Measurements from ENCODE around the gene TMEM50A.
"Not testable (repeated sequence)": the region's sequence is repeated elsewhere in the genome, so short reads cannot be mapped to it uniquely, and the experiment has no call there.

TMEM50A gene

DNA sequence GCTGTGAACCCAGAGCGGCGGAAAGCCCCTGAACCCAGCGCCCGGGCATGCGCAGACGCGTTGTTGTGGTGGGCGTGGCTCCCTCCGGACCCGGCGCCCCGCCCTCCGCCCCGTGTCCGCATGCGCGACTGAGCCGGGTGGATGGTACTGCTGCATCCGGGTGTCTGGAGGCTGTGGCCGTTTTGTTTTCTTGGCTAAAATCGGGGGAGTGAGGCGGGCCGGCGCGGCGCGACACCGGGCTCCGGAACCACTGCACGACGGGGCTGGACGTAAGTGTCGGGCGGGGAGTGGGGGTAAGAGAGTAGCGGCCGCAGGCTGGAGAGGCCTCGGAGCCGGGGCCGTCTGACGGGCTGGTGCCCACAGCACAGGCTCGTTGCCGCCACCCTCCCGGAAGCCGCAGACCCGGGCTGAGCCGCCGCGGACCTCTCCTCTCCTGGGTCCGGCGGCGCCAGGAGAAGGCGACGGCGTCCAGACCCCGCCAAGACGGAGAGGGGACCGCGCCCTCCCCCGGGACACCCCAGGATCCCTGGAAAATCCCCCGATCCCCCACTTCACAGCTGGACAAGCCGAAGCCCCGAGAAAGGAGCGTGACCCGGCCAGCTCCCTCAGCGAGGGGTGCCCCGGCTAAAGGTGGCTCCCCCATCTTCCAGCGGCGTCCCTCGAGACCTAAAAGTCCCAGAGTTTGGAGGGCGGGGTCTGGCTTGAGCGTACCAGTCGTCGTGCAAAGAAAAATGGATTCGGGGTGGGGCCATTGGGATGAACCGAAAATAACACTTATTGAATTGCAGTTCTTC lies at the start of gene TMEM50A:
TSS of gene TMEM50A (plus strand) at position 147 of the 794 bp plus-strand sequence. CDS start 2,153 bp downstream, outside the sequence.
- DNase-seq: peak; percentile 94

DNA sequence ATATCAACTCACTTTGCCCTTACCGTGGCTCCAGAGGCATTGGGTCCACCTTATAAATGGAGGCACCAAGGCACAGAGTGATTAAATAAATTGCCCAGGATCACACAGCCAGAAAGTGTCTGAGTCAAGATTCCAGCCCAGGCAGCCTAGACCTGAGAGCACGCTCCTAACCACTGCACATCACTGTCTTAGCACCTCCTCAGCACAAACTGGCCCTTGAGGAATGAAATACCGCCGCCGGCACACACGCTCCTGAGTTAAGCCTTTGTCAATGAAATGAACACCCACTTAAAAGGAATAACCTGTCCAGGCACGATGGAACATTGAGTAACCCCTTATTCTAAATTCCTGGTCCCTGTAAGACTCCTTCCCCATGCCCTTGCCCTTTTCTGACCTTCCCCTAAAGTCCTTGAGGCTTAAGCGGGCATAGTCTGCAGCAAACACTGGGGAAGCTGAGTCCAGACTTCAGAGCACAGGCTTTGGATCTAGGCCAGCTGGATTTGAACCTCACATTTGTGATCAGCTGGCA lies 49.5 kb upstream of the TMEM50A start:
- DNase-seq: not testable (repeated sequence)

DNA sequence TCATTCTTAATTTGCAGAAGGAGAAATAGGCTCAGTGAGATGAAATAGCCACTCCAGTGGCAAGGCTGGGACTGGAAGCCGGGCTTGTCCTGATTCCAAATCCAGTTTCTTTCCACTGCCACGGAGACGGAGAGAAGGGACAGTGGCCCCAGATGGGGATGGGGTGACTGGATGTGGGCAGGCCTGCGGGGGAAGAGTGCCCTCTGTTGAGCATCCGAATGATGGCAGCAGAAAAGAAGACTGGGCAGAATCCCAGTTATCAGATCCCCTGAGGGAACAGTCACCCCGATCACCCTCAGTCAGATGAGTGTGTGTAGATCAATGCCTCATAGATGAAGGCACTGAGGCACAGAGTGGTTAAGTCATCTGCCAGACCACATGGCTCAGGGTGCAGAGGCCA lies 48.1 kb upstream of the TMEM50A start:
- DNase-seq: not testable (repeated sequence)

DNA sequence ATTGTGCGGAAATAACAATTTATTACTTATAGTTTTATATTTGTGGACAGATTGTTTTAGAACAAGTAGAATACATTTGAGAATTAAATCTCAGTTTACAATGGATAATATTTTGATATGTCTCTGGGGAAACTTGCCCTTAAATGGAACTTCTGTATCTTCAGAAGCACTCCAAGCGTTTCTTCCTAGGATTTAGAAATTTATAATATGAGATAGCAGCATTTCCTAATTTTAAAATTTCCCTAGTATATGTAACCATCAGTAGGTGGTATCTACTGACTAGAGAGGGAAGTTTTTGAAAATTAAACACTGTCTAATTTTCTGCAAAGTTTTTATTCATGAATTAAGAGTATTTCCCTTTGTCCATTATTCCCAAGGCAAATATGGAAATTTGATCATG lies 44.7 kb upstream of the TMEM50A start:
- DNase-seq: not testable (repeated sequence)

DNA sequence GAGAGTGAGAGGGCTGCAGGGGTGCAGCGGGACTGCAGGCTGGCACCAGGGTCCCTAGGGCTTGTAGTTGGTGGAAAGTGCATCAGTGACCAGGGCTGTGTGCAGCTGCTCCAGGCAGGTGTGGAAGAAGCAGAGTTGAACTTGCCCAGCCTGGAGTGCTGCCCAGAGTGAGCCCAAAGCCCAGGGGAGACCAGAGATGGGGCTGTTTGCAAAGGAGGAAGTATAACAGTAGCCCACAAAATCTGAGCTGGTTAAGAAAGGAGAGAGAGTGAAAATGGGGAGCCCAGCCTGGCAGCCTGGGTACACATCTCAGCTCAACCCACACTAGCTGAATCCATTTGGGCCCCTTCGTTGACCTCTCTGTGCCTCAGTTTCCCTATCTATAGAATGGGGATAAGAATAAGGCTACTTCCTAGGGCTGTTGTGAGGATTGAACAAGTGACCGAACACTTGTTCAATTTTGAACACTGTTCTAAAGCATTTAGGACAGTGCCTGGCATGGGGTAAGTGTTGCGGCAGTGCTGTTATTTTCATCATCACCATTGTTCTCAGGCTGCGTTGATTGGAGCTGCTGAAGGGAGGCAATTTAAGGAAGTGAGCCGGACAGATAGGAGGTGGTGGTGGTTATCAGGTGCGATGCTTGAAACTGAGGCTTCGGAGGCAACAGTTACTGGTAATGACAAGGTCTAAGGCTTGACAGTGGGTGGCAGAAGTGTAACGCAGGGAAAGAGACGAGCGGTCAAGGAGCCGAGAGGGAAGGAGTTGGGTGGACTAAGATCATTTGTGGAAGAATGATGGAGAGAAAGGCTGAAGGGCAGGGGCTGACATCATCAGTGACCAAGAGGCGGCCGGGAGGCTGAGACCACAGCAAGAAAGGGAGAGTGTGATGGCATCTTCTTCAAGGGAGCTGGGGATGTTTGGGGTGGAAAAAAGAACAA lies 43.0 kb upstream of the TMEM50A start:
- DNase-seq: not testable (repeated sequence)

DNA sequence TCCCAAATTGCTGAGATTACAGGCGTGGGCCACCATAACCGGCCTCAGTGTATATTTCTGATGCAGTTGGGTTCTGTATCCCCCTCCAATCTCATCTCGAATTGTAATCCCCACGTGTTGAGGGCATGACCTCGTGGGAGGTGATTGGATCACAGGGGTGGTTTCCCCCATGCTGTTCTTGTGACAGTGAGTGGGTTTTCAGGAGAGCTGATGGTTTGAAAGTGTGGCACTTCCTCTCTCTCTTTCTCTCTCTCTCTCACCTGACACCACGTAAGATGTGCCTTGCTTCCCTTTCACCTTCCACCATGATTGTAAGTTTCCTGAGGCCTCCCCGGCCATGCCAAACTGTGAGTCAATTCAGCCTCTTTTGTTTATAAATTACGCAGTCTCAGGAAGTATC lies 41.6 kb upstream of the TMEM50A start:
- not testable (repeated sequence) for DNase-seq

DNA sequence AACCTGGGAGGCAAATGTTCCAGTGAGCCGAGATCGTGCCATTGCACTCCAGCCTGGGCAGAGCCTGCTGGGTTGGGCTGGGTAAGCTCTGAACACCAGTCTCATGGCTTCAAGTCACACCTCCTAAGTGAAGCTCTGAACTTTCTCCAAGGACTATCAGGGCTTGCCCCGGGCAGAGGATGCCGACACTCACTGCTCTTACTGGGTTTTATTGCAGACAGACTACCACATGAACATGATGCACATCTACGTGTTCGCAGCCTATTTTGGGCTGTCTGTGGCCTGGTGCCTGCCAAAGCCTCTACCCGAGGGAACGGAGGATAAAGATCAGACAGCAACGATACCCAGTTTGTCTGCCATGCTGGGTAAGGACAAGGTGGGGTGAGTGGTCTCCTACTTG lies 37.4 kb upstream of the TMEM50A start:
- DNase-seq: not testable (repeated sequence)

DNA sequence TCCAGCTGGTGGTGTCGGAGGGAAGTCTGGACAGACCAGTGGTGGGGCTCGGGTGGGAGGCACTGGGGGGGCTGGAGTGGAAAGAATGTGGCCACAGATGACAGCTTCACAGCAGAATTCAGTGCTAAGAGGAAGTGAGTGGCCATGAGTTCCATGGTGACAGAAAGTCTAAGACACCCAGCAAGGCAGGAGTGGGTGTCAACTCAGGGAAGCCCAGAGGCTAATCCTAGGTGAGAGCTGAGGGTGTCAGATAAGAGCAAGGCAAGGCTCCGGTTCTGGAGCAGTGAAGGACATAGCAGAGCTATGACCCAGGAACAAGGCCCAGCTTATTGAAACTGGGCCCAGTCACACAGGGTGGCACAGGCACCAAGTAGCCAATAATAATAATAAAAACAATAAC lies 35.8 kb upstream of the TMEM50A start:
- not testable (repeated sequence) for DNase-seq

DNA sequence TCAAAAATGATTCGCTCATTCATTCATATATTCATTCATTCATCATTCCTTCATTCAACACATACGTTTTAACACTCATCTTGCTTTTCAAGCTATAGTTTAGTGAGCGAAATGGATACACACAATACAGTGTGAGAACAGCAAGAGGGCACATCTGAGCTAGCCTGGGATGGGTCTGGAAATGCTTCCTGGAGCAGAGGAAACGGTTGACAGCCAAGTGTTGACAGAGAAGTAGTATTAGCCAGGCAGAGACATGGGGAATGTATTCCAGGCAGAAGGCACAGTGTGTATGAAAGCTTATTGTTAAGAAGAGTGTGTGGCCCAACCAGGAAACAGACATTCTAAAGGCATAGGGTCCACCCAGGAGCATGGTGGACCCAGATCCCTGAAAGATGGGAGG lies 33.2 kb upstream of the TMEM50A start:
- DNase-seq: not testable (repeated sequence)

DNA sequence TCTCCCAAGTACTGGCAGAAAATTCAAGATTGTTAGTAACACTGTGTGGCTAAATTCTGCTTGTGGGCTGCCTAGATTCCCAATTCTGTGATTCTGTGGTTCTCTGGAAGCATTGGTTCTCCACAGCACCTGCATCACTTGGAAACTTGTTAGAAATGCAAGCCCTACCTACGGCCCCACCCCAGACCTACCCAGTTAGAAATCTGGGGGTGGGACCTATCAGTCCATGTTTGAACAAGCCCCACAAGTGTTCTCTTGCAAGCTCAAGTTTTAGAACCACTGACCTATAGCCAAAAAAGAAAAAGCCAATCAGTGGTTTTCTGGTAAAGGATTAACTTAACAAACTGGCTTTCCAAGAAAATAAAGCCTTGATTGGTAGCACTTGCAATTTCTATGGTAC lies 30.0 kb upstream of the TMEM50A start:
- DNase-seq: not testable (repeated sequence)

DNA sequence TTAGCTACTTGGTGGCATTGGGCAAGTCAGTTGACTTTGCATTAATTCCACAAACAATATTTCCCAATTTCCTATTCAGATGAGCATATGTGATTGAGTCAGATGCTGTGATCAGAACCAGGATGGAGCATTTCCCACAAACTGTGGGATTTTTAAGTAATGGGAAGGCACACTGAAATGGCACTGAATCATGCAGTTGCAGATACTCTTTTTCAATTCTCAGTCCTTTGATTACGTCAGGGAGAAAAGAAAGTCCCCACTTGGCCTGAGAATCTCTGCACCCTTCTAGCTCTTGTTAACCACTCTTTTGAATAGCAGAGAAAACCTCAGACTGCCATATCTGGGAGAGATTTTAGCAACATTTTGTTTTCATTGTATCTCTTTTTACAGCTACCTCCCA lies 29.0 kb upstream of the TMEM50A start:
- not testable (repeated sequence) for DNase-seq

DNA sequence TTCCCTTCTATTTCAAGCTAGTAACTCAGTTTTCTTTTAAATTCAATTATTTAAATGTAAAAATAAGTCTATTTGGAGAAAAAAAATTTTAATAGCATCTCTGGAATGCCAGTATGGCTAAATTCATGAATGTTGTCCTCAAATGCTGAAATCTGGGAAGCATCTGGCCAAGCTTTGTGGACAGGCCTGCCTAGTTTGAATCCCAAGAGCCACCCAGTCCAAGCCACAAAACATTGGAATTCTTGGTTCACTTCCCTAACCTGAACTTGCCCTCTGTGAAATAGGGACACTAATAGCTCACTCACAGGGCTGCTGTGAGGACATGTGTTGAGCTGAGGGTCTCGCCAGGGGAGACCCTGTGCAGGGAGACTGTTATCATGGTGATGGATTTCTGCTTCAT lies 28.6 kb upstream of the TMEM50A start:
- DNase-seq: not testable (repeated sequence)

DNA sequence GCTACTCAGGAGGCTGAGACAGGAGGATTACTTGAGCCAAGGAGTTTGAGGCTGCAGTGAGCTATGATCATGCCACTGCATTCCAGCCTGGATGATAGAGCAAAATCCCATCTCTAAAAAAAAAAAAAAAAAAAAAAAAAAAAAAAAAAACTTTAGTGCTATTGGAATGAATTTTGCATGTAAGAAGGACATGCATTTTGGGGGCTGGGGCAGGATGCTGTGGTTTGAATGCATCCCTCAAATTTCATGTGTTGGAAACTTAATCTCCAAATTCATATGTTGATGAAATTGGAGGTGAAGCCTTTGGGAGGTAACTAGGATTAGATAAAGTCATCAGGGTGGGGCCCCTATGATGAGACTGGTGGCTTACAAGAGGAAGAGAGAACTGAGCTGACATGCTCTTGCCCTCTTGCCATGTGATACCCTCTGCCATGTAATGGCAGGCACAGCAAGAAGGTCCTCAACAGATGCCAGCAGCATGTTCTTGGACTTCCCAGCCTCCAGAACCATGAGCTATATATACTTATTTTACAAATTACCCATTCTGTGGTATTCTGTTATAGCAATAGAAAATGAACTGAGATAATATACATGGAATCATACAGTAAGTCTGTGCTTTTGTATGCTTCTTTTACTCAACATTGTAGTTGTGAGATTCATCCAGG lies 25.2 kb upstream of the TMEM50A start:
- DNase-seq: not testable (repeated sequence)

DNA sequence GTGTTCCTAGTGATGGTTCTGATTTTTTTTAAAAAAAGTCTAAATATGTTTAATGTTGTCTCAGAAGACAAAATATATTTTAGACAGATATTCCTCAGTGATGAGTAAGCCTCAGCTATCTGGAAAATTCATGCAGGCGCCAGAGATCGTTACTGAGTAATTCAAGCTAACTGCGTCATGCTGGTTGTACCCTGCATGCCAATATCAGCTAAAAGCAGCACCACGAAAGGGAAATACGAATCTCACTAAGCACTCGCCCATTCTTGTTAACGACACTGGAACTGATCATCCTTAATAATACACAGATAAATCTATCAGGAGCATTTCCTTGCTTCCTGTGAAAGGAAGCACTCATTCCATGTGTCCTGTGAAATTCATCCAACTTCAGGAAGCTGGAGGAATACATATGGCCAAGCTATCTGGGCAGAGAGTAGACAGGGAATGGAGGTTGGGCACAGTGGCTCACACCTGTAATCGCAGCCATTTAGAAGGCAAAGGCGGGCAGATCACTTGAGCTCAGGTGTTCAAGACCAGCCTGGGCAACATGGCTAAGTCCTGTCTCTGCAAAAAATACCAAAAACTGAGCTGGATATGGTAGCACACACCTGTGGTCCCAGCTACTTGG lies 17.7 kb upstream of the TMEM50A start:
- not testable (repeated sequence) for DNase-seq

DNA sequence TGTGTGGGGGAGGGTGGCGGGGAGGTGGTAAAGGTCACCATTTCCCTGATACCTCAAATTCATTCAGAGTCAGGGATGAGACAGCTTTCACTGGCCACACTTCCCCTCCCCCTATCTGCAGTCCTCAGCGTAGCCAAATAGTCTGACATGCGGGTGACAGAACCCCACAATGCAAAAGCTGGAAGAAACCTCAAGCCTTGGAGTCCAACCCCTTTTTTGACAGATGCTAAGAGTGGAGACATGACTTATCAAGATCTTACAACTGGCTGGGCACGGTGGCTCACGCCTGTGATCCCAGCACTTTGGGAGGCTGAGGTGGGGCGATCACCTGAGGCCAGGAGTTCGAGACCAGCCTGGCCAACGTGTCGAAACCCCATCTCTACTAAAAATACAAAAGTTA lies 16.0 kb upstream of the TMEM50A start:
- DNase-seq: not testable (repeated sequence)

DNA sequence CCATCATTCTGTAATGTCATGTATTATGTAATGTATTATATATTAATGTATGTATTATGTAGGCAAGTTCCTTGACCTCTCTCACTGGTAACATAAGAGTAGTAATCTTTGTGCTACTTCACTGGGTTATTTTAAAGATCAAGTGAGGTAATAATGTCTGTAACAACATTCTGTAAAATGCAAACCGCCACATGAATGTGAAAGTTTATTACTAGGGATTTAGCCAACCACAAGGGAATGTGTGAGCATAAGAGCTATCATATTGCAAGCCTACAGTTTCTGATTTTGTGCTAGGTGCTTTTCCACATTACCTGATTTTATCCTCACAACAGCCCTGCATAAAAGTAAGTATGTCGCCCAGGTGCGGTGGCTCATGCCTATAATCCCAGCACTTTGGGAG lies 13.7 kb upstream of the TMEM50A start:
- DNase-seq: not testable (repeated sequence)

DNA sequence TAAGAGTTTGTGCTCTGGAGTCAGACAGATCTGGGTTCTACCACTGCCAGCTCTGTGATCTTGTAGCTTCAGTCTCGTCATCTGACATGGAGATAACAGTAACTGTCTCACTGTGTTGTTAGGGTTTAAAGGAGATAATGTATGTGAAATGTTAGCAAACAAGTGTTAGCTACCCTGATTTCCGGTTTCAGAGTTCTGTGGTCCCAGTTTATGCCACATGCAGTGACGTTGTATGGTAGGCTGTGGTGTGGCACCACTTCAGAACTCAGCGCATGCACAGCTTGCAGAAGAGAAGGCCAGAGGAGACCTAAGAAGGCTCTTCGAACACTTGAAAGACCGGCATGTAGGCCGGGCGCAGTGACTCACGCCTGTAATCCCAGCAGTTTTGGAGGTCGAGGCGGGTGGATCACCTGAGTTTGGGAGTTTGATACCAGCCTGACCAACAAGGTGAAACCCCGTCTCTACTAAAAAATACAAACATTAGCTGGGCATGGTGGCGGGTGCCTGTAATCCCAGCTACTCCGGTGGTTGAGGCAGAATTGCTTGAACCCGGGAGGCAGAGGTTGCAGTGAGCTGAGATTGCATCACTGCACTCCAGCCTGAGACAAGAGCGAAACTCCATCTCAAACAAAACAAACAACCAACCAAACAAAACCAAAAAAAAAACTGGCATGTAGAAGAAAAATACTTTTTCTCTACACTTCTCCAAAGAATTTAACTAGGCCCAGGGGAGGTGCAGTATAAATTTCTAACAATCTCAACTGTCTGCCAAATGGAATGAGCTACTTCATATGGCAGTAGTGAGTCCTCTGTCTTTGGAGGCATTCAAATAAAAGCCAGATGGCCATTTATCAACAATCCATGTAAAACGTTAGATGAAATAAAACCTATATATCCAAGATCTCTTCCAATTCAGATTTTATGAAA lies 10.0 kb upstream of the TMEM50A start:
- DNase-seq: not testable (repeated sequence)

DNA sequence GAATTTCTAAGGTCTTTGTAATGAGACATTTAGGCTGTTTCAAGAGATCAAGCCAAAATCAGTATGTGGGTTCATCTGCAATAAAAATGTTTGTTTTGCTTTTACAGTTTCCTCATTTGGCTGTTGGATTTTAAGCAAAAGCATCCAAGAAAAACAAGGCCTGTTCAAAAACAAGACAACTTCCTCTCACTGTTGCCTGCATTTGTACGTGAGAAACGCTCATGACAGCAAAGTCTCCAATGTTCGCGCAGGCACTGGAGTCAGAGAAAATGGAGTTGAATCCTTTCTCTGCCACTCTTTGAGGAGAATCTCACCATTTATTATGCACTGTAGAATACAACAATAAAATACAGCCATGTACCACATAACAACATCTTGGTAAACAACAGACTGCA lies 9.3 kb upstream of the TMEM50A start:
- DNase-seq: not testable (repeated sequence)

DNA sequence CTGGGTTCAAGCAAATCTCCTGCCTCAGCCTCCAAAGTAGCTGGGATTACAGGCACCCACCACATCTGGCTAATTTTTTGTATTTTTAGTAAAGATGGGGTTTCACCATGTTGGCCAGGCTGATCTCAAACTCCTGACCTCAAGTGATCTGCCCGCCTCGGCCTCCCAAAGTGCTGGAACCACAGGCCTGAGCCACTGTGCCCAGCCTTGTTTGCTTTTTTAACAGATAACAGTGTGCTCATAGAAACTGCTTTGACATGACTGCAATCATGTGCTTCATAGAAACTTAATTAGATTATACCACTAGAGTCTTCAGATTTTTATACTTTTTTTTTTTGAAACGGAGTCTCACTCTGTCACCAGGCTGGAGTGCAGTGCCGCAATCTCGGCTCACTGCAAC lies 8.8 kb upstream of the TMEM50A start:
- DNase-seq: not testable (repeated sequence)

DNA sequence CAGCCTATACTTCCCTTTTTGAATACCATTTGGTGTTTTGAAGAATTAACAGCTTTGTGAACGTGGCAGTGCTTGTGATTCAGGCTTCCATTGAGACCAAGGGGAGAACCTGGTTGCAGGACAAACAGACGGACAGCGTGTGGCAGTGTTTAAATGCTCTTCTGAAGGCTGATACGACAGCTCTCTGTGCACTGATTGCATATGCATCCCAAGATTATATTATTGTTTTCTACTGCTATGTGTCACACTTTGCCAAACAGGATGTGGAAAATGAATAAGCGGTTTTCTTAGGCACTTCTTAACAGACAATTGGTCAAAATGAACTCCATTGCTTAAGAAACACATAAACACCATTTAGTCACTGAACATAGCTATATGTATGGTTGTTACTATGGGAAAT lies 8.2 kb upstream of the TMEM50A start:
- not testable (repeated sequence) for DNase-seq

DNA sequence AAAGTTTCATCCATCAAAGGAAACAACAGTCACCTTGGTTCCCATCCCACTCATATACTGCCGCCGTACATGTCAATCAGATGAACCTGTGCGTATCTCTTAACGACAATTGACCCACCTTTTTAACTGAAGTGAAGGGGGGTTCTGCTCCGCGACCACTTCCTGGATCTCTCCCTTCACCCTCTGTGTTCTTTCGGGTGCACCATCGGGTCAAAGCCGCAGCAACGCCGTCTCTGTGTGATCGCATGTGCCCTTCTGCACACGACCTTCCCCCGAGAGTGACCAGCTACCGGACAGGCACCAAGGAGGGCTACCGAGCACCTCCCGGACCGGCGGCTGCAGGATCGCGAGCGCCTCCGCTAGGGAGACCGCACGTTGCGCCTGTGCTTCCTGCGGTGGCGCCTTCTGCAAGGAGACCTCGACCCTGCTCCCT lies 1.2 kb upstream of the TMEM50A start:
- not testable (repeated sequence) for DNase-seq

All from left hindlimb (tissue), 1 donor.